HG03064 (cell line): ENCODE measurements around the gene CDC123.
"Not testable (repeated sequence)": the region's sequence is repeated elsewhere in the genome, so short reads cannot be mapped to it uniquely, and the experiment has no call there.

ENCODE experiments used
- ATAC-seq: cut with Tn5 transposase; IDR thresholded peaks from one replicate; pipeline ENCODE4 v1.9.1; 2021; ENCODE audit warnings: low read depth; ENCODE audit not compliant: unreplicated experiment

The CDC123 gene

GRCh38 chr10:12279281-12279680 lies 83.3 kb downstream of the CDC123 start:
- ATAC-seq: no peak

GRCh38 chr10:12287772-12288171 lies 91.8 kb downstream of the CDC123 start:
- no peak for ATAC-seq

GRCh38 chr10:12297784-12298183 lies 101.8 kb downstream of the CDC123 start:
- ATAC-seq: not testable (repeated sequence)

GRCh38 chr10:12299222-12299965 lies 103.4 kb downstream of the CDC123 start:
- no peak for ATAC-seq
